T-helper 17 cell (primary cell): ENCODE data around the gene JADE2. TPM values are rescaled to one million over a fixed set of nuclear protein-coding genes. Genes with fewer than 3 reads are reported as not detected.

Source experiments
- ATAC-seq: fragments of 150-1000 bp; cut with Tn5 transposase; 2 replicates; pipeline ENCODE4 v1.10.0; 2021; ENCODE audit warnings: mild to moderate bottlenecking, moderate library complexity
- DNase-seq, 3 donors: peaks; one replicate each; pipeline versions ENCODE4 v3.0.0 to v3.0.0-alpha.2; 2020 to 2021
- H3K9me3 ChIP-seq: one replicate; pipeline ENCODE4 v1.7.0; 2013; ENCODE audit warnings: low read length, mild to moderate bottlenecking; ENCODE audit not compliant: control insufficient read depth, poor library complexity, severe bottlenecking
- H3K27ac Mint-ChIP-seq: one replicate; pipeline ENCODE4 v1.8.0; 2022; ENCODE audit warnings: mild to moderate bottlenecking, moderate library complexity, mixed read lengths
- H3K27me3 Mint-ChIP-seq: one replicate; pipeline ENCODE4 v1.8.0; 2022; ENCODE audit warnings: mixed read lengths
- H3K36me3 Mint-ChIP-seq: one replicate; pipeline ENCODE4 v1.8.0; 2022; ENCODE audit warnings: low read depth, mixed read lengths
- H3K4me1 Mint-ChIP-seq: one replicate; pipeline ENCODE4 v1.8.0; 2022; ENCODE audit warnings: mild to moderate bottlenecking, mixed read lengths
- H3K4me3 Mint-ChIP-seq: one replicate; pipeline ENCODE4 v1.8.0; 2022; ENCODE audit warnings: mild to moderate bottlenecking, moderate library complexity, mixed read lengths
- total RNA-seq, 4 donors: library from RNA in 2 of 4; stranded (reverse) in 2 of 4; gene quantifications; one replicate each; pipeline ENCODE4 v1.2.3 and lab custom pipeline; 2022 to 2026

The JADE2 gene
- total RNA-seq, 2 donors from 2014 or later = 129 to 138 TPM

DNA sequence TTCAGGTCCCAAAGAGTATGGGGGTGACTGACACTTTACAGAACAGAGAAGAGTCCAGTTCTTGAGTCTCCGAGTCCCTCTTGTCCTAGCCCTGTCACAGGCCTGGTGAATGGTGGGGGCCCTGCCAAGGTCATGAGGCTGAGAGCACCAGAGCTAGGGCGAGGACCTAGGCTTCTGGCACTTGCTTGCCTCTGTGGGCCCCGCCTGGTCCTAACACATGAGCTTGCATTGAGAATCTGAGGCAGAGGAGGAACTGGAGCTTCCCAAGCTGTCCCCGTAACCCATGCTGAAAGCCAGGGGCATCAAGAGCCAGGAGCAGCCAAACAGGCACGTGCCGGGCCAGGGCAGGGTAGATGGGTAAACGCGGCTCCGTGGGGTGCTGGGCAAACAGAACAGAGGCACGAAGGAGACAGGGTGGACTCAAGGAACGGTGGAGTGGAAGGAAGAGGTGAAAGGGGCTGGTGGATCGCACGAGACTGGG lies 41.3 kb downstream of the JADE2 start:
- Mint-ChIP-seq H3K27me3 (no peaks in the 10 kb centered on the region), H3K4me1 (peaks cover 25% of the 10 kb centered on the region), H3K36me3 (peaks cover 4% of the 10 kb centered on the region), H3K4me3 (no peak overlapping the region), H3K27ac (peak overlapping the region; percentile 79)
- H3K9me3 ChIP-seq = no peaks in the 10 kb centered on the region
- ATAC-seq (no peak), DNase-seq (no peak)

DNA sequence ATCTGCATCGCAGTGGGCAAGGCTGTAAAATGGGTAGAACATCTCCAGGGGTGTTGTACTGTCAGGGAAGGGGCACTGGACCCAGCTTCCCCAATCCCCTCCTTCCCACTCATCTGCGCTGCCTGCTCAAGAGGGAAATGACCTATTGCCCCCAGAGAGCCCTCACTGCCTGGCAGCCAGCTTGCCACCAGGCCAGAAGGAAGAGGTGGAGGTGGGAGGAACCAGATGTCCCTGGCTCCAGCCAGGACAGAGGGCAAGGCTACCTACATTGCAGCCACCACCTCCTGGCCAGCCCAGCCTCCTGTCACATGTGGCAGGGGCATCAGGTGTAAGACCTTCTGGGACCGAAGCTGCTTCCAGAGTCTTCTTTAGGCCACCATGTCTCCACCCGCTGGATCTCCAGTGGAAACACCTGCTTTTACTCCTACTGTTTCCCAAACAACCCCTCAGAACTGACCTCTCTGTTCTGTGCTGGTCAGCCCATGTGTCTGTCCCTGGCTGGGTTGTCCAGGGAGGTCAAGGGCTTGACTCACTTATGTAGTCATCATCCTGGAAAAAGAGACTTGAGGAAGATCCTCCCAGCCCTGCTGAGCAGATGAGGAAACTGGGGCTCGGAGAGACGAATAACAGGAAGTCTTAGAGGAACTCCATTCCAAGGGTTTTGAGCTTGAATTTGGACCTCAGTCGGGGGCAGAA lies 42.3 kb downstream of the JADE2 start:
- DNase-seq (no peak), ATAC-seq (no peak)
- H3K9me3 ChIP-seq = no peaks in the 10 kb centered on the region
- peaks cover 10% of the 10 kb centered on the region for H3K36me3 Mint-ChIP-seq
- peaks cover 26% of the 10 kb centered on the region for H3K4me1 Mint-ChIP-seq
- H3K27ac Mint-ChIP-seq = peak overlapping the region; percentile 79
- H3K27me3 Mint-ChIP-seq = no peaks in the 10 kb centered on the region
- no peak overlapping the region for H3K4me3 Mint-ChIP-seq

DNA sequence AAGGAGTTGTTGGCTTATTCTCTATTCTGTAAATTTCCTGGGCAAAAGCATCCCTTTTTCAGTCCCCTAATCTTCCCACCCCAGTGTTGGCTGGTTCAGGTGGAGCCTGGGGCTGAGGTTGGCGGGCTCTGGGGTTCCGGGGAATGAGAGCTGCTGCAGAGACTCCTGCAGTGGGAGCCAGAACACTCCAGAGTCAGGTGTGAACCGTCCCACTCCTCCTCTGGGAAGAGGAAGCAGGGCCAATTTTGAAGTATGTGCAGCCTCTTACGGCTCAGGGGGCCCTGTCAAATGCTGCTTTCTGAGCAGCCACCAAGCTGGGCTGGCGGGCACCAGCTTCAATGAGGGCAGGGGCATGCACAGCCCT lies 42.8 kb downstream of the JADE2 start:
- no peak for DNase-seq
- Mint-ChIP-seq H3K27ac (no peak overlapping the region), H3K4me3 (no peak overlapping the region), H3K4me1 (peaks cover 28% of the 10 kb centered on the region), H3K27me3 (no peaks in the 10 kb centered on the region), H3K36me3 (peaks cover 12% of the 10 kb centered on the region)
- no peak for ATAC-seq
- no peaks in the 10 kb centered on the region for H3K9me3 ChIP-seq

DNA sequence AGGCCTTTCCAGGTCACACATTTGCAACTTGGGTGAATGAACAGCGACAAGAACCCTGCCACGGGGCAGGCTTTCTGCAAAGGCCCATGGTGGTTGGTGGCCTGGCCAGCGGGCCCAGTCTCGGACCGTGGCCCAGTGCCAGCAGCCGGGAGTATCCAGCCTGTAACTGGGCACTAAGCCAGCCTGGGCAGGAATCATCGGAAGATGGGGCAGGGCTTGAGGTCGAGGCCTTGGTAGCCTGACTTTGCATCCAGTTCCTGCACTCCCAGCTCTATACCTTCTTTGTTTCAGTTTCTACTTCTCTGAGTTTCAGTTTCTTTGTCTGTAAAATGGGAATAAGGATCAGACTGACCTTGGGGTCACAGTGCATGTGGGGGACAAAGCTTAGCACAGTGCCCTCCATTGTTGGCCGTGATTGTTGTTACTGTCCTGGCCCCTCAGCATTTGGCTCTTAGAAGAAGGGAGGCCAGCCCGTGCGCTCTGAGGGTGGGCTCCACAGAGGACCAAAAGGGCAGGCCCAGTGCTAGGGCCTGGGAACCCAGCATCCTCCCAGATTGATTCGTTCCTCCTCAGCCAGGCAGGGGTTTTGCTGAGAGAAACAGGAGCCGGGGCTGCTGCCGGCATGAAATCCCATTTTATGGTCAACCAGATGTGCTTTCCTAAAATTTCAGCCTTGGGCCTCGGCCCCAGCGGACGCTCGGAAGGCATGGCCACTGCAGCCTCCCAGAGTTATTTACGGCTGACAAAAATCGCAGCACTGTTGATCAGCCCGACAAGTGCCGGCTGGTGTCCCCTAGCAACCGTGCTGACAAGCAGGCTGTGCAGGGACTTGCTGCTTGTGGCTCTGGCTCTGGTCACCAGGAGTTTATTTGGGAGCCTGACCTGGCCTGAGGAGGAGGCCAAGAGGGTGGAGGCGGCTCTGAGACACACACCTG lies 43.6 kb downstream of the JADE2 start:
- Mint-ChIP-seq H3K36me3 (peaks cover 12% of the 10 kb centered on the region), H3K4me3 (no peak overlapping the region), H3K27me3 (no peaks in the 10 kb centered on the region), H3K4me1 (peaks cover 28% of the 10 kb centered on the region), H3K27ac (peak overlapping the region; percentile 86)
- DNase-seq (no peak), ATAC-seq (no peak)
- H3K9me3 ChIP-seq = no peaks in the 10 kb centered on the region

DNA sequence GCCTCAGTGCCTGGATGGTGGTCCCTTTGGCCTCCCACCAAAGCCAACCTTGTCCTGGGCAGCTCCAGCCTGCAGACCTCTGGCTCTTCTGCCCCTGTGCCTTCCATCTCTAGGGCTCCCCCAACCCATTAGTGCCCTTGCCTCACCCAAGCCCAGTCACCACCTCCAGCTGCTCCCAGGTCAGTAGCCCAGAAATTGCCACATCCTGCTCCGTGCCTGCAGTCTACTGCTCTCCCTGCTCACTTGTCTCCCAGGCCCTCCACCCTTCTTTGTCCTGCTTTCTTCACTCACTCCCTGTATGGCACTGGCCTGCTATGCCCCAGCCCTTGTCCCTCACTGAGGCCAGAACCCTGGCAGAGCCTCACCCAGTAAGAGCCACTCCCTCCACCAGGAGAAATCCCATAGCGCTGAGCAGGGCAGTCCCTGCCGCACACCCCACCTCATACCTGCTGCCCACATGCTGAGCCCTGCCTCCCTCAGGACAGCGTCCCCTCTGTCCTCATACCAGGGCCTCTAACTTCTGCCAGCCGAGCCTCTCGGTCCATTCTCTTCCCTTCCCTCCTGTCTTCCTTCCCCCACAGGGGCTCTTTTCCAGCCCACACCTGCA lies 44.4 kb downstream of the JADE2 start:
- Mint-ChIP-seq H3K27me3 (no peaks in the 10 kb centered on the region), H3K36me3 (peaks cover 12% of the 10 kb centered on the region), H3K27ac (peak overlapping the region; percentile 86), H3K4me1 (peaks cover 31% of the 10 kb centered on the region), H3K4me3 (no peak overlapping the region)
- DNase-seq (no peak), ATAC-seq (no peak)
- H3K9me3 ChIP-seq = no peaks in the 10 kb centered on the region

DNA sequence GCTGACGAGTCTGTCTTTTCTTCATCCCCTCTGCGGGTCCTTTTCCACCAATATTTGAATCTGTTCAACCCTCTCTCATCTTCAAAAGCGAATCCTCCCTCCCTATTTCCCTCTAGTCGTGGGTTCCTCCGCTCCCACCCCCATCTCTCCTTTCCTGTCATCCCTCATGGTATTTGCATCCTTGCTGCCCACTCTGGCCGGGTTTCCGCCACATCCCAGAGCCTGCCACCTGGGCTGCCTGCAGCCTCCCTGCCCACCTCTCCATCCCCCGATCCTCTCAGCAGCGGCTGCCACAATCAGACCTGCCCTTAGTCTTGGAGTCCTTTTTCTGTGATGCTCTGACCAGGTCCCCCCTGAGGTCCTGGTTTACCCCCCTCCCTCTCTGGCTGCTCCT lies 44.9 kb downstream of the JADE2 start:
- Mint-ChIP-seq H3K27ac (peak overlapping the region; percentile 86), H3K36me3 (peaks cover 12% of the 10 kb centered on the region), H3K4me1 (peaks cover 31% of the 10 kb centered on the region), H3K4me3 (no peak overlapping the region), H3K27me3 (no peaks in the 10 kb centered on the region)
- no peaks in the 10 kb centered on the region for H3K9me3 ChIP-seq
- DNase-seq = no peak
- no peak for ATAC-seq

DNA sequence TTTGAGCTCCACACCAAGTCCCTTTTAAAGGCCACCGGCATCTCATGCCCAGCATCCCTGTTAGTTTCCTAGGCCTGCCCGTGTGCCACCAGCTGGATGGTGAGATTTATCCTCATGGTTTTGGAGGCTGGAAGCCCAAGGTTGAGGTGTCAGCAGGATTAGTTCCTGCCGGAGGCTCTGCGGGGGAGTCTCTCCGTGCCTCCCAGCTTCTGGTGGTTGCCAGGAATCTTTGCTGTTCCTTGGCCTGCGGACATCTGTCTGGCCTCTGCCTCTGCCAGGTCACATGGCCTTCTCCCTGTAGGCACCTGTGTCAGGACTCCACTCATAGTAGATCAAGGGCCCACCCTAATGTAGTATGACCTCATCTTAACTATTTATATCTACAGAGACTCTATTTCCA lies 45.4 kb downstream of the JADE2 start:
- no peak for DNase-seq
- Mint-ChIP-seq H3K4me3 (no peak overlapping the region), H3K27me3 (no peaks in the 10 kb centered on the region), H3K27ac (peak overlapping the region; percentile 53), H3K4me1 (peaks cover 31% of the 10 kb centered on the region), H3K36me3 (peaks cover 12% of the 10 kb centered on the region)
- ATAC-seq = no peak
- H3K9me3 ChIP-seq = no peaks in the 10 kb centered on the region

DNA sequence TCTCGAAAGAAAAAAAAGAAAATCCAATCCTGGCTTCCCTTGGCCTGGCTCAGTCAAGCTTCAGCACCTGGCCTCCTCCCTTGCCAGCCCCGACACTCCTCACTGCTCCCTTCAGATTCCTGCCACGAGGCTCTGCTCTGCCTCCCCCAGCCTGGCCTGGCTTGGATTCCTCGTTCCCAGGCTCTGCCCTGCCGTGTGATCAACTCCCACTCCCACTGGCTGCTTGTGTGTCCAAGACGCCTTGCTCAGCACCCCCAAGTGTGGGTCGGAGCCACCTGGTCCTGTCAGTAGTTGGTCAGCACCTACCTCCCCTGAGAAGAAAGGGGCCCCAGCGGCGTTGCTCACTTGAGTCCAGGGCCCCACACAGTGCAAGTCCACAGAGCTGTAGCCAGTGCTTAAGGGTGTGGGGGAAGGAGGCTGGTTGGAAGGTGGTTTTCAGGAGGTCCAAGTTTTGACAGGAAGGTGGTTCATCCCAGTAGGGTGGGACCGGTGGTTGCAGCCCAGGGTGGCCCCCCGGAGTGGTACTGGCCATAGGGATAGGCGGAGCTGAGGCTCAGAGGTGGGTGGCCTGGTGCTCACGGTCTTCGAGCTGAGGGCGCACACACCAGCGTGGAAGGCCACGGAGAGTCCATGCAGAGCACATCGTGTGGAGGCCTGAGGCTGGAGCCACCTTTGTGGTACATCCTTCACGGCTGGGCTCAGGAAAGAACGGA lies 46.4 kb downstream of the JADE2 start:
- DNase-seq = no peak
- no peak overlapping the region for H3K4me3 Mint-ChIP-seq
- peaks cover 12% of the 10 kb centered on the region for H3K36me3 Mint-ChIP-seq
- peaks cover 29% of the 10 kb centered on the region for H3K4me1 Mint-ChIP-seq
- no peak for ATAC-seq
- peak overlapping the region; percentile 60 for H3K27ac Mint-ChIP-seq
- H3K27me3 Mint-ChIP-seq = no peaks in the 10 kb centered on the region
- no peaks in the 10 kb centered on the region for H3K9me3 ChIP-seq

DNA sequence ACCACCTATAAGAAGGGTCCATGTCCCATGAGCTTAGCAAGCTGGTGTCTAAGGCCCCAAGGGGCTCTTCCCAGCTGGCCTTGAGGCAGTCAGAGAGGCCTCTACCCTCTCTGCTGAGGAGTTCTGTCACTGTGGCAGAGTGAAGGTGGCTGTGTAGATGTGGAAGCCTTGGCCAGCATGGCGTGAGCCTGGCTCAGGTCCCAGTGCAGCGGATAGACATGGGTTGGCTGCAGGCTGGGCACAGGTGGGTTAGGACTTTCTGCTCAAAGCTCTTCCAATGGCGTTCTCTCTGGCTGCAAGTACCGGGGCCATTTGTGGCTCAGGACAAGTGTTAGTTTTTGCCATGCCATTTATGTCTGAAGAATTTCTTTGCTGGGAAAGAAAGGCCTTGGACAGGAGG lies 47.3 kb downstream of the JADE2 start:
- peaks cover 27% of the 10 kb centered on the region for H3K4me1 Mint-ChIP-seq
- H3K27me3 Mint-ChIP-seq = no peaks in the 10 kb centered on the region
- ATAC-seq = no peak
- no peak for DNase-seq
- H3K9me3 ChIP-seq = no peaks in the 10 kb centered on the region
- H3K27ac Mint-ChIP-seq = no peak overlapping the region
- peaks cover 12% of the 10 kb centered on the region for H3K36me3 Mint-ChIP-seq
- no peak overlapping the region for H3K4me3 Mint-ChIP-seq

DNA sequence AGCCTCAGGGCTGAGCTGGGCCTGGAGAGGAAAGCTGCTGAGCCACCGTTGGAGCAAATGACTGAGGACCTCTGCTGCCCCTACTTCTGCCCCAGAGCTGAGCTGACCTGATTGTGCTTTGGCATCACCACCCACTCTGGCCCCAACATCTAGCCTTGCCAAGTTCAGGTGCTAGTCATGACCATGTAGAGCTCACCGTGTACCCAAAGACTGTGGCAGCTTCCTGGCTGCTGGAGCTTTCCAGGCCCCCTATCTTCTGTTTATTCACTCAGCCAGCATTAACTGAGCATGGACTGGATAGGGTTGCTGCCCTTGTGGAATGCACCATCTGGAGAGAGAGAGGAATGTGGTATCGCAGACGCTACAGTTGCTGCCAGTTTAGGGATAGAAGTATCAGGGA lies 49.1 kb downstream of the JADE2 start:
- Mint-ChIP-seq H3K4me1 (peaks cover 24% of the 10 kb centered on the region), H3K4me3 (no peak overlapping the region), H3K27me3 (no peaks in the 10 kb centered on the region), H3K36me3 (peaks cover 12% of the 10 kb centered on the region), H3K27ac (no peak overlapping the region)
- no peaks in the 10 kb centered on the region for H3K9me3 ChIP-seq
- no peak for ATAC-seq
- DNase-seq = no peak

DNA sequence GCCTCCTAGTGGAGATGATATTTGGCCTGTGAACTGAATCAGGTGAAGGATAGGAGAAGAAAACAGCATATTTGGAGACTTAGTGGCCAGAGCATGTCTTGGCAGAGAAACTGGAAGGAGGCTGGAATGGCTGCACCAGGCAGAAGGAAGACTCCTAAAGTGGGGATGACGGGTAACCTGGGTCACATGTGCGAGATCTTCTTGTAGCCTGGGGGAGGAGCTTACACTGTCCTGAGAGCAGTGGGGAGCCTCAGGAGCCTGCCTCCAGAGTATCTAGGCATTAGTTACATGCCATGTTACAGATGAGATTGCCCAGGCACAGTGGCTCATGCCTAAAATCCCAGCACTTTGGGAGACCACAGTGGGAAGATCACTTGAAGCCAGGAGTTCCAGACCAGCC lies 49.8 kb downstream of the JADE2 start:
- ATAC-seq = no peak
- H3K9me3 ChIP-seq = no peaks in the 10 kb centered on the region
- H3K36me3 Mint-ChIP-seq = peaks cover 12% of the 10 kb centered on the region
- no peak overlapping the region for H3K4me3 Mint-ChIP-seq
- H3K27ac Mint-ChIP-seq = peak overlapping the region; percentile 41
- no peaks in the 10 kb centered on the region for H3K27me3 Mint-ChIP-seq
- H3K4me1 Mint-ChIP-seq = peaks cover 20% of the 10 kb centered on the region
- DNase-seq = no peak

DNA sequence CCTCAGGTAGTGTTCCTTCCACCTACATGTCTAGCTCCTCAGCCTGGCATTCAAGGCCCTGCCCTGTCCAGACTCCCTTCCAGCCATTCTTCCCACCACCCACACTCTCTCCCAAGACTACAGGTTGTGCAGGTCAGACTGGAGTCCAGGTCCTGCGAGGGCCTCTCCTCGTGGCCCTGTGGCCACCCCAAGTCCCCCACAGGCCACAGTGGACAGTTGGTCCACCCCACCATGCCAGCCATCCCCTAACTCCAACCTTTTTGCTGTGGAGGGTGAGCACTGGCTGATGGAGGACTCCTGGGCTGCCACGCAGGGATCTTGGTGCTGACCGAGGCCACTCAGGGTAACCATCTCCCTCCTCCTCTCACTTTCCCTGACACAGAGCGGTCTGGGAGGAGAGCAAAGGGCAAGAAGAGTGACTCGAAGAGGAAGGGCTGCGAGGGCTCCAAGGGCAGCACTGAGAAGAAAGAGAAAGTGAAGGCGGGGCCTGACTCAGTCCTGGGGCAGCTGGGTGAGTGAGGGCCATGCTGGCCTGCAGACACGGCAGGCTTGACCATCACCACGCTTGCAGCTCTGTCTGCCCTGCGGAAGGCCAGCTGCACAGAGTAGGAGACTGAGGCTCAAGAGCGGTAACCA lies 51.0 kb downstream of the JADE2 start:
- no peak for ATAC-seq
- H3K4me1 Mint-ChIP-seq = peaks cover 16% of the 10 kb centered on the region
- peaks cover 12% of the 10 kb centered on the region for H3K36me3 Mint-ChIP-seq

More for the DNA sequence above, 51.0 kb downstream of the JADE2 start:
- H3K9me3 ChIP-seq = no peaks in the 10 kb centered on the region
- Mint-ChIP-seq H3K27ac (peak overlapping the region; percentile 41), H3K4me3 (no peak overlapping the region), H3K27me3 (no peaks in the 10 kb centered on the region)
- DNase-seq = no peak
